GM18867 (cell line): ENCODE data around the gene UGT1A10.
"Not testable (repeated sequence)": the region's sequence is repeated elsewhere in the genome, so short reads cannot be mapped to it uniquely, and the experiment has no call there.

Experiments
- ATAC-seq: cut with Tn5 transposase; IDR thresholded peaks from one replicate; pipeline ENCODE4 v1.9.1; 2021; ENCODE audit warnings: mild to moderate bottlenecking, moderate library complexity; ENCODE audit not compliant: unreplicated experiment

UGT1A10 gene

GRCh38 chr2:233655043-233655442 is 18.8 kb downstream of the UGT1A10 start:
- no peak for ATAC-seq

GRCh38 chr2:233655943-233656342 is 19.7 kb downstream of the UGT1A10 start:
- ATAC-seq: not testable (repeated sequence)

- ATAC-seq: no peak
Observed at GRCh38 chr2:233656443-233656842, 20.2 kb downstream of the UGT1A10 start.

GRCh38 chr2:233658610-233659009 is 22.4 kb downstream of the UGT1A10 start:
- no peak for ATAC-seq

- ATAC-seq: no peak
Observed at GRCh38 chr2:233663911-233664310, 27.7 kb downstream of the UGT1A10 start.

- ATAC-seq: no peak
Observed at GRCh38 chr2:233668605-233669260, 32.5 kb downstream of the UGT1A10 start.

GRCh38 chr2:233671290-233672161 is 35.3 kb downstream of the UGT1A10 start, which contains the start of gene UGT1A9:
UGT1A9 (plus strand) TSS chr2:233671898; CDS start chr2:233671935, 37 bp downstream.
- ATAC-seq: no peak

- no peak for ATAC-seq
Observed at GRCh38 chr2:233672886-233673285, 36.6 kb downstream of the UGT1A10 start.

- no peak for ATAC-seq
Observed at GRCh38 chr2:233673896-233674295, 37.6 kb downstream of the UGT1A10 start.

- ATAC-seq: no peak
Observed at GRCh38 chr2:233674314-233674713, 38.1 kb downstream of the UGT1A10 start.

- no peak for ATAC-seq
Observed at GRCh38 chr2:233674995-233675394, 38.7 kb downstream of the UGT1A10 start.

- ATAC-seq: no peak
Observed at GRCh38 chr2:233676046-233676445, 39.8 kb downstream of the UGT1A10 start.

- ATAC-seq: no peak
Observed at GRCh38 chr2:233679196-233679595, 42.9 kb downstream of the UGT1A10 start.

- no peak for ATAC-seq
Observed at GRCh38 chr2:233680361-233681045, 44.3 kb downstream of the UGT1A10 start.

- ATAC-seq: no peak
Observed at GRCh38 chr2:233681521-233682099, 45.4 kb downstream of the UGT1A10 start, which contains the start of gene UGT1A7. UGT1A7 (plus strand) TSS chr2:233681901; CDS start chr2:233681938, 37 bp downstream.

- ATAC-seq: no peak
Observed at GRCh38 chr2:233684640-233685039, 48.4 kb downstream of the UGT1A10 start.

- ATAC-seq: no peak
Observed at GRCh38 chr2:233686928-233687327, 50.7 kb downstream of the UGT1A10 start.

- ATAC-seq: no peak
Observed at GRCh38 chr2:233688341-233688740, 52.1 kb downstream of the UGT1A10 start.

- no peak for ATAC-seq
Observed at GRCh38 chr2:233689031-233689430, 52.8 kb downstream of the UGT1A10 start.

- no peak for ATAC-seq
Observed at GRCh38 chr2:233689501-233689900, 53.3 kb downstream of the UGT1A10 start.

GRCh38 chr2:233690444-233690843 is 54.2 kb downstream of the UGT1A10 start:
- no peak for ATAC-seq
